Smooth muscle cell (in vitro differentiated cells): Measurements from ENCODE around the gene ST8SIA5. TPM values are rescaled to one million over a fixed set of nuclear protein-coding genes. Genes with fewer than 3 reads are reported as not detected.

Source experiments
- DNase-seq: peaks from one replicate; lab custom pipeline; 2025; ENCODE audit not compliant: unreplicated experiment; lab: John Stamatoyannopoulos, UW
- H2AFZ ChIP-seq: fragments of 200-600 bp; sonication (generic); 2 replicates; pipeline ENCODE4 v1.6.0; 2016; ENCODE audit warnings: antibody characterized with exemption, low read depth, mild to moderate bottlenecking
- H3F3A ChIP-seq: fragments of 200-600 bp; sonication (generic); 2 replicates; pipeline ENCODE4 v1.6.0; 2017; ENCODE audit warnings: antibody characterized with exemption, low read depth
- H3K27ac ChIP-seq: fragments of 200-600 bp; sonication (generic); 2 replicates; pipeline ENCODE4 v1.5.1; 2016; ENCODE audit warnings: low read depth, mild to moderate bottlenecking
- H3K27me3 ChIP-seq: fragments of 200-600 bp; sonication (generic); 2 replicates; pipeline ENCODE4 v1.6.1; 2016; ENCODE audit warnings: low read depth, mild to moderate bottlenecking
- H3K36me3 ChIP-seq: fragments of 200-600 bp; sonication (generic); 2 replicates; pipeline ENCODE4 v1.5.1; 2016; ENCODE audit warnings: low read depth
- H3K4me1 ChIP-seq: fragments of 200-600 bp; sonication (generic); 2 replicates; pipeline ENCODE4 v1.5.1; 2016; ENCODE audit warnings: low read depth
- H3K4me2 ChIP-seq: fragments of 200-600 bp; sonication (generic); 2 replicates; pipeline ENCODE4 v1.6.0; 2016; ENCODE audit warnings: mild to moderate bottlenecking
- H3K4me3 ChIP-seq: fragments of 200-600 bp; sonication (generic); 2 replicates; pipeline ENCODE4 v1.5.1; 2016; ENCODE audit warnings: mild to moderate bottlenecking
- H3K79me2 ChIP-seq: fragments of 200-600 bp; sonication (generic); 2 replicates; pipeline ENCODE4 v1.6.0; 2016; ENCODE audit warnings: low read depth, mild to moderate bottlenecking
- H3K9ac ChIP-seq: fragments of 200-600 bp; sonication (generic); 2 replicates; pipeline ENCODE4 v1.6.0; 2016; ENCODE audit warnings: low read depth
- H3K9me3 ChIP-seq: fragments of 200-600 bp; sonication (generic); replicated peaks from 2 replicates; pipeline ENCODE4 v1.5.1; 2016; ENCODE audit warnings: low read depth
- H4K20me1 ChIP-seq: fragments of 200-600 bp; sonication (generic); 2 replicates; pipeline ENCODE4 v1.6.0; 2016; ENCODE audit warnings: low read depth
- CTCF ChIP-seq: fragments of 200-600 bp; sonication (generic); IDR thresholded peaks from 2 replicates; pipeline ENCODE4 v1.5.1; 2017; ENCODE audit warnings: borderline replicate concordance, mild to moderate bottlenecking, antibody characterized with exemption; ENCODE audit not compliant: insufficient read depth, poor library complexity, severe bottlenecking
- WGBS: methylation state at CpG from one replicate; pipeline ENCODE4 v1.1.7; 2016; ENCODE audit warnings: low lambda C conversion rate; 5-methylcytosine and 5-hydroxymethylcytosine counted together
- polyA plus RNA-seq: library from polyadenylated mRNA; unstranded; fragments of >200 nt; fragmentation: Nextera tagmentation; extraction: Ambion mirVana; gene quantifications from 2 replicates; pipeline ENCODE4 v1.2.1, GENCODE V29; 2016
- total RNA-seq: library from RNA; depleted of rRNA; stranded (reverse); fragments of >200 nt; gene quantifications from 2 replicates; pipeline ENCODE4 v1.2.3, GENCODE V29; 2014

Gene ST8SIA5
- total and polyA plus RNA-seq, 2 experiments from 2014 or later = 0.22 TPM; not detected in 1

- Histone ChIP-seq H3K27me3 (no peaks in the 10 kb centered on the region), H3K4me3 (no peak overlapping the region), H3K79me2 (no peaks in the 10 kb centered on the region), H2AFZ (no peak overlapping the region), H3K9ac (no peak overlapping the region), H3K27ac (no peak overlapping the region), H4K20me1 (no peaks in the 10 kb centered on the region), H3F3A (no peaks in the 10 kb centered on the region), H3K36me3 (no peaks in the 10 kb centered on the region), H3K4me1 (no peaks in the 10 kb centered on the region), H3K9me3 (no peaks in the 10 kb centered on the region), H3K4me2 (no peak overlapping the region)
- TF ChIP-seq CTCF = no peak
- 99% methylated on average over 4 of the region's 4 CpGs for WGBS
- DNase-seq = no peak
These were observed 32.2 kb upstream of the ST8SIA5 start for GRCh38 chr18:46789088-46789487.

- no peak overlapping the region for H3K4me2 ChIP-seq
These were observed 30.8 kb upstream of the ST8SIA5 start for GRCh38 chr18:46787674-46788073.

GRCh38 chr18:46772357-46772756 is 15.5 kb upstream of the ST8SIA5 start:
- 70% methylated on average over 5 of the region's 5 CpGs for WGBS
- H3K4me2 ChIP-seq = no peak overlapping the region
- no peak overlapping the region for H3K27ac ChIP-seq
- H3K36me3 ChIP-seq = no peaks in the 10 kb centered on the region
- H3K9me3 ChIP-seq = no peaks in the 10 kb centered on the region
- no peak overlapping the region for H3K4me3 ChIP-seq
- DNase-seq = no peak
- no peaks in the 10 kb centered on the region for H3K4me1 ChIP-seq
- TF ChIP-seq CTCF = no peak
- H3K9ac ChIP-seq = no peak overlapping the region
- no peaks in the 10 kb centered on the region for H3K27me3 ChIP-seq
- no peaks in the 10 kb centered on the region for H4K20me1 ChIP-seq
- H3K79me2 ChIP-seq = no peaks in the 10 kb centered on the region
- H3F3A ChIP-seq = no peaks in the 10 kb centered on the region
- H2AFZ ChIP-seq = no peak overlapping the region

More at GRCh38 chr18:46787674-46788073, 30.8 kb upstream of the ST8SIA5 start:
- Histone ChIP-seq H3K9me3 (no peaks in the 10 kb centered on the region), H3K36me3 (no peaks in the 10 kb centered on the region), H3K4me1 (no peaks in the 10 kb centered on the region), H4K20me1 (no peaks in the 10 kb centered on the region), H3K9ac (no peak overlapping the region), H3K4me3 (no peak overlapping the region), H2AFZ (no peak overlapping the region), H3K27me3 (no peaks in the 10 kb centered on the region), H3F3A (no peaks in the 10 kb centered on the region), H3K27ac (no peak overlapping the region), H3K79me2 (no peaks in the 10 kb centered on the region)
- no peak for TF ChIP-seq CTCF
- DNase-seq = no peak
- WGBS = 91% methylated on average over 3 of the region's 3 CpGs

- Histone ChIP-seq H3K4me2 (no peak overlapping the region), H3K9me3 (no peaks in the 10 kb centered on the region), H2AFZ (no peak overlapping the region), H4K20me1 (no peaks in the 10 kb centered on the region), H3K9ac (no peak overlapping the region), H3F3A (no peaks in the 10 kb centered on the region), H3K4me1 (no peaks in the 10 kb centered on the region), H3K27me3 (no peaks in the 10 kb centered on the region), H3K27ac (no peak overlapping the region), H3K36me3 (no peaks in the 10 kb centered on the region), H3K4me3 (no peak overlapping the region), H3K79me2 (no peaks in the 10 kb centered on the region)
- WGBS = 77% methylated on average over 3 of the region's 3 CpGs
- no peak for DNase-seq
- no peak for TF ChIP-seq CTCF
These were observed 14.3 kb upstream of the ST8SIA5 start for GRCh38 chr18:46771141-46771540.
